ENCODE results near the gene DXO.
"Not testable (repeated sequence)": the region's sequence is repeated elsewhere in the genome, so short reads cannot be mapped to it uniquely, and the experiment has no call there.

DXO gene

GRCh38 chr6:31979238-31979898 is 7.4 kb upstream of the DXO start:
- DNase-seq = no peak

- DNase-seq = no peak
These were observed 6.9 kb upstream of the DXO start for GRCh38 chr6:31978831-31979230.

DNA sequence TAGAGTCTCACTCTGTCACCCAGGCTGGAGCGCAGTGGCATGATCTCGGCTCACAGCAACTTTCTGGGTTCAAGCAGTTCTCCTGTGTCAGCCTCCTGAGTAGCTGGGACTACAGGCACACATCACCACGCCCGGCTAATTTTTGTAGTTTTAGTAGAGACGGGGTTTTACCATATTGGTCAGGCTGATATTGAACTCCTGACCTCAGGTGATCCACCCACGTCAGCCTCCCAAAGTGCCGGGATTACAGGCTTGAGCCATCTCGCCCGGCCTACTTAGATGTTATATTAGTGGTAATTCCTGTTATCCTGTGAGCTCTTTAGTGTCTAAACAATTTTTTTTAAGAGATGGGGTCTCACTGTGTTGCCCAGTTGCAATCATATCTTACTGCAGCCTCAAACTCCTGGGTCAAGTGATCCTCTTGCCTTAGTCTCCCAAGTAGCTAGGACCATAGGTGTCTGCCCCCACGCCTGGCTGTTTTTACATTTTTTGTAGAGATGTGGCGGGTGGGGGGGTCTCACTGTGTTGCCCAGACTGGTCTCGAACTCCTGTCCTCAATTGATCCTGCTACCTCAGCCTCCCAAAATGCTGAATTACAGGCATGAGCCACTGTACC is 6.0 kb upstream of the DXO start:
- DNase-seq = no peak

DNA sequence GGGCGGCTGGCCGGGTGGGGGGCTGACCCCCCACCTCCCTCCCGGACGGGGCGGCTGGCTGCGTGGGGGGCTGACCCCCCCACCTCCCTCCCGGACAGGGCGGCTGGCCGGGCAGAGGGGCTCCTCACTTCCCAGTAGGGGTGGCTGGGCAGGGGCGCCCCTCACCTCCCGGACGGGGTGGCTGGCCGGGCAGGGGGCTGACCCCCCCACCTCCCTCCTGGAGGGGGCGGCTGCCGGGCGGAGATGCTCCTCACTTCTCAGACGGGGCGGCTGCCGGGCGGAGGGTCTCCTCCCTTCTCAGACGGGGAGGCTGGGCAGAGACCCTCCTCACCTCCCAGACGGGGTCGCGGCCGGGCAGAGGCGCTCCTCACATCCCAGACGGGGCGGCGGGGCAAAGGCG is 4.1 kb upstream of the DXO start:
- DNase-seq = not testable (repeated sequence)

DNA sequence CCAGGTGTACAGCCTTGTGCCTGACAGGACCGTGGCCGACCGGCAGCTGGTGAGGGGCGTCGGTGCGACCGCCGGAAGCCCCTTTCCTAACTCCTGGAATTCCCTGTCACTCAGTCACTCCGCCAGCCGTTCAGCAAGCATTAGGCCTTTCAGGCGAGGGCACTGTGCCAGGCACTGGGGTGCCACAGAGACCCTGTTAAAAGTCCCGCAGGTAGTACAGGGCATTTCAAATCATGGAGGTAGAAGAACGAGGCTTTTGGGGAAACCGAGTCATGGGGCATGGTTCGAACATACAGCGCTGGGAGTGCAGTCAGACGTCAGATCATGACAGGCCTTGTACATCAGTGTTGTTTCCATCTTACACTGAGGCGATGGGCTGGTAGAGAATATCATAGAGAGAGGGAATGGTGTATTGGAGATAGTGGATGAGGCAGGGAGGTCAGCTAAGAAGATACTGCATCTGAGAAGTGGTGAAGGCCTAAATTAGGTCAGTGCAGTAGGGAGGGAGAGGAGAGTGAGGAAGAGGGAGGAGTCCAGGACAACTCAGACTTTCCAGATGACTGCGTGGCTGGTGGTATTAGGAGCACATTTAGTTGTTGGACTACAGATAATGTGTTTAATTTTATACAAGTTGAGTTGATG is 892 bp upstream of the DXO start:
- no peak for DNase-seq

DNA sequence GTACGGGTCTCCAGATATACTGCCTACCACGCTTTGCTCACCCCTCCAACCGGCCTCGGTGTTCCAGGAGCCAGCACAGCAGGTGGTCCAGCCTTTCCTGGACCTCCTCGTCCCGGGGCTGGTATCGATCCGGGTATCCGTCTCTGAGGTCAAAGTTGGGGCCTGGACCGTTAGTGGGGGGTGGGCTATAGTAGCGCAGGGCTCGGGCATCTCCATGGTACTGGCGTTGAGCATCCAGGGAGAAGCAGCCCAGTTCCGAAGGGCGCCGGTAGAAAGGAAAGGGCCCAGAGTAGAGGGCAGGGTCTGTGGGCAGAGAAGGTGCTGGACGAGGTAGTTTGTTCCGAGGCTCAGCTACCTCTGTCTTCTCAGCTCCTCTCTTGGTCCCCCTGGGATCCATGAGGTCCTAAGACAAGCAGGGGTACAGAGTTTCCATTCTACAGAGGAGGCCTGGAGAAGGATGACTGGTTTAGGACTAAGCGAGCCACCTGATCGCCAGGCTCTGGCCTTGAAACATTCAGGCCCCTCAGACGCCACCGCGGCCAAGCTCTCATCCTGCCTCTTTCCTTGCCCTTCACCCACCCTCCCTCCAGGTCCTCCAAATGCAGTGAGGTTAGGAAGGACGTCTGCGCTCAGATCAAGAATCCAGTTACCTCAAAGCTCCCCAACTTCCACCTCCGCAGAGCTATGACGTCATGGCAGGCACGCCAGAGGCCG is 502 bp downstream of the DXO start:
- DNase-seq = no peak

DNA sequence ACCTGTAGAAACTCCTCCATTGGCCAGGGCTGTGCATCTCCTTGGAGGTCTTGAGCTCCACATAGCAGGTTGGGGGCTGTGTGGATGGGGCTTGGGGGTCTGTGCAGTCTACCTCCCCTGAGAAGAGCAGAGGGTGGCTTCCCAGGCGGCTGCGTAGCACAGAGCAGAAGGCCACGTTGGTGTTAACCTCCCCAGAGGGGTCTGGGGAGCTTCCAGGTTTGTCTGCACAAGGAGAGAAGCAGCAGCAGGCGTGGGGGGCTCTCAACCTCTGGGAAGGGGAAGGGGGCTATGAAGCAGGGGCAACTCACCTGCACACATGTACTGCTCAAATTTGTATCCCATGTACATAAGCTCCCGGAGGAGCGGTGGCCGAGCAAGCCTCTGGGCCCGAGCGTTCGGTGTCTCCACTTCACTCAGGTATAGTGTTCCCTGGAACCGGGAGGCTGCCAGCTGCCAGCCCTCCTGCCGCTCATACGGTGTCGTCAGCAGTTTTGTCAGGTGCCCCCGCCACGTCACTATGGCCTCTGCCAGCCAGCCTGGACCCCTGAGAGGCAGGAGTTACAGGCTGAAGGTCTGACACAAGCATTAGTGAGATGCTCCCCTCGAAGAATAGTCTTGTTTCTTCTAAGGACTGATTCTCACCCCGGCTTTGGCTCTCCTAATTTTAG is 1.2 kb downstream of the DXO start:
- no peak for DNase-seq

DNA sequence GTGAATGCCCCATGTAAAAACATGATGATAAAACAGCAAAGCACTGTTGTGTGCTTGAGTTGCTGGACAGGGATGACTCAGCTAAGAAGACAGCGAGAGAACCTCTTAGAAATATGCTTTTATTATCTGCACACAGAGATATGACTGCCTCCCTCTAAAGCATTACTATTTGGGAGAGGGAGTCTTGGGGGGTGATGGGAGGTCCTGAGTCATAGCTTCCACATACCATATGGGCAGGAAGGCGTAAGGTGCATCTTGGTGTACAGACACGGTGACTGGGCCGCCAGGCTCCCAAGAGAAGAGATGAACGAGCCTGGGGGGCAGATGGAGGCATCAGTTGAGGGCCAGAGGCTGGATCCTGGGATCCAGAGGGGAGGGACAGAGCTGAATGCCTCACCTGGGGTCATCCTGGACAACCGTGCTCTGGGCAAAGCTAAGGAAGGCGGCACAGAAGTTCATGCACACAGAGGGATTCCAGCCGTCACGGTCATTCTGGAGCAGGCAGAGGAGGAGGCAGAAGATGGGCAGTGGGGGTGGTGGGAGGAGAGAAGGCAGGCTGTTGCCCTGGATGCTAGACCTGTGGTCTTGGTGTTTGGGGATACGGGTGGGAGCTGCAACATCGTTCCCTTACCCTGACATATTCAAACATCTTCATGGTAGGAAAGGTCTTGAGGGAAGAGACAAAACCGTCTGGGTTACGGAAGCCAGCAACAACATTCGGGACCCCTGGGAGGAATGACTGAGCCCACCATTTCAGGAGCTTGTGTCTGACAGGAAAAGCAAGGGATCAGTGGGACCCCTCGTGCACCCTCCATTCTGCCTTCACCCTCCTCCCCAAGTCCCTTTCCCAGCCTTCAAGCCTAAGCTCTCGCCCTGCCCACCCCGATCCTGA is 2.0 kb downstream of the DXO start:
- no peak for DNase-seq

GRCh38 chr6:31968791-31969711 is 2.9 kb downstream of the DXO start:
- DNase-seq = no peak

DNA sequence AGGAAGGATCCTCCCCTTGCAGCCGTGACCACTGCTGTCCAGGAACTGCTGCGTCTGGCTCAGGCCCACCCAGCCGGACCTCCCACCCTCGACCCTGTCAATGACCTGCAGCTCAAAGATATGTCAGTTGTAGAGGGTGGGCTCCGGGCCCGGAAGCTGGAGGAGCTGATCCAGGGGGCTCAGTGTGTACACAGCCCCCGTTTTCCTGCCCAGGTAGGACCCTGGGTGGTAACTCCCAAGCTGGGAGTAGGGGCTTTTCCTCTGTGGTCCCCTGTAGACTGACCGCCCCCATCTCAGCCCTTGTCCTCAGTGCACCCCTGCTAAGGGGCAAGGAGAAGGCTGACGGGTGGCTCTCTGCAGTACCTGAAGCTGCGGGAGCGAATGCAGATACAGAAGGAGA is 3.6 kb downstream of the DXO start:
- no peak for DNase-seq

GRCh38 chr6:31967926-31968320 is 4.0 kb downstream of the DXO start:
- no peak for DNase-seq

GRCh38 chr6:31966997-31967925 is 4.7 kb downstream of the DXO start:
- no peak for DNase-seq

GRCh38 chr6:31966506-31966905 is 5.4 kb downstream of the DXO start:
- no peak for DNase-seq

- no peak for DNase-seq
These were observed 6.2 kb downstream of the DXO start for GRCh38 chr6:31965700-31966099.

- no peak for DNase-seq
These were observed 8.0 kb downstream of the DXO start for GRCh38 chr6:31963921-31964320.

GRCh38 chr6:31961616-31962015 is 10.3 kb downstream of the DXO start:
- no peak for DNase-seq

DNA sequence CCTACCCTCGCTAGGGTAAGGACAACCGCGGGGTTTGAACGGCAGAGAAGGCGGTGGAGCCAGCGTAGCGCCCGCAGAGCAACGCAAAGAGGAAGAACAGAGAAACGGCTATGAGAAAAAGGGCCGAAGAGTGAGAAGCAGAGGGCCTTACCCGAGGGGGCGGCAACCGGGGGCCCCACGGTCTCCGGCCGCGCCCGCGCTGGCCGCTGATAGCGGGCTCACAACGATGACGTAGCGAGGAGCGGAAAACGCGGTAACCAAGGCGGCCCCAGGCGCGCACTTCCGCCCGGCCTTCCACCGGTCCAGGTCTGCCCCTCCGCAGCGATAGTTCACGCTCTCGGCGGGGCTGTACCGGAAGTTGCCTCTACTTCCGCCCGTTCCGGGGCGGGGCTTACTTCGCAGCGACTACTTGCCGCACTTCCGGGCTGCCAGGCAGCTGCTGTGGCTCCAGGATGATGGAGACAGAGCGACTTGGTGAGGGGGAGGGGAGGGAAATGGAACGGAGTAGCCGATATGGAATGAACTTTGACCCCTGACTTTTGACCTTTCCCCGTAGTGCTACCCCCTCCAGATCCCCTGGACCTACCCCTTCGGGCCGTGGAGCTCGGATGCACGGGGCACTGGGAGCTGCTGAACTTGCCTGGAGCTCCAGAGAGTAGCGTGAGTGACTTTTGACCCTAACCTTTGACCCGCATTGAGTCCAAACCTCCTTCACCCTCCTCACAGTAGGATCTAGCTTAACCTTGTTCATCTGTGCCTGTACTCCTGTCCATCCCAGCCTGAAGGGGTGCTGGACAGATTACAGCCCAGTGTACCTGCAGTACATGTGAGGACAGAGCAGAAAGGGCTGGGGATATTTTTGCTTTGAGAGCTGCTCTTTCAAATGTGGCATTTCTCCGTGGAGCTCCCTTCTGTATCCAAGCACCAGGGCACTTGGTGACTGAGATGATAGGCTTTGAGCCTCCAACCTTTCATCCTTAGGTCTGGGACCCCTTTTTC is 12.9 kb downstream of the DXO start, which contains the start of the genes NELFE and SKIC2:
NELFE (minus strand) TSS at position 231 of the 999 bp plus-strand sequence. CDS start 525 bp downstream, outside the sequence.
SKIC2 (plus strand) TSS at position 435 of the 999 bp plus-strand sequence; CDS start at position 453, 18 bp downstream.
- DNase-seq = peak; percentile 87

GRCh38 chr6:31958412-31958740 is 13.6 kb downstream of the DXO start:
- no peak for DNase-seq

Data from NCI-H524 treated with DMSO at 0.1 percent for 48 hours (cell line).